ENCODE measurements around the gene SCAMP4.

SCAMP4 gene

DNA sequence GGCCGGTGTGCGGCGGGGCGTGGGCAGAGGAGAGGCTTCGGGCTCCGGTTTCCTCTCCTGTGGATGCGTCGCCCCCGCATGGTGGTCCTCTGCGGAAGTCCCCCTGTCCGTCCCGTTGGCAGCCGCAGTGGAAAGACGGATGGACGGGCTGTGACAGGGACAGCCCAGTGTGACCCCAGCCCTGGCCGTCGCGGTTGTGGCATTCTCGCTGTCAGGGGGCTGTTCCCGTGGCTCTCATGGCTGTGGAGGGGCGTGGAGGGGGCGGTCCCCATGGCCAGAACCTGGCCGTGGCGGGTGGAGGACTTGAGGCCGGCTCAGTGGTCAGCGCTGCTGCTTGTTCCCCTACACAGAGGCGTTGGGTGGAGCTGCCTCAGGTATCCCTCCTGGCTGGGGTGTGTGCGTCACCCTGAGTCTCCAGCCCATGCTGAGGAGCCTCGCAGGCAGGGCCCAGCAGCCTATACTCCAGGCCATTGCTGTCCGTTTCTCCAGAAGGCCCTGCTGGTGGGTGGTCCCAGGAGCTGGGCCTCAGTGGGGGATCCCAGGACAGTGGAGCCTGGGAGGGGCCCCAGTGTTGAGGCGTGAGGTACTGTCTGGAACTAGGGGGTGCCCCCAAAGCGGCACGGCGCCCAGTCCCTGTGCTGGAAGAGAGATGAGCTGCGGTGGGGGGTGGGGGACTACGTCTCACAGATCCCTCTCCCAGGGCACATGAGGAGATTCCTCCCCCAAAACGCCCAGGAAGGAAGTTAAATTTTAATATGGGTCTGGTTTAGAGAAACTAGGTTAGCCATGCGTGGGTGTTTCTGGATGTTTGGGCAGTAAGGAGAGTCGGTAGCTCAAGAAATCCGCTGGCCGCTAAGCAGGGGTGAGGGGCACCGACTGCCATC lies 56.0 kb downstream of the SCAMP4 start:
- no peak for FAIRE-seq

DNA sequence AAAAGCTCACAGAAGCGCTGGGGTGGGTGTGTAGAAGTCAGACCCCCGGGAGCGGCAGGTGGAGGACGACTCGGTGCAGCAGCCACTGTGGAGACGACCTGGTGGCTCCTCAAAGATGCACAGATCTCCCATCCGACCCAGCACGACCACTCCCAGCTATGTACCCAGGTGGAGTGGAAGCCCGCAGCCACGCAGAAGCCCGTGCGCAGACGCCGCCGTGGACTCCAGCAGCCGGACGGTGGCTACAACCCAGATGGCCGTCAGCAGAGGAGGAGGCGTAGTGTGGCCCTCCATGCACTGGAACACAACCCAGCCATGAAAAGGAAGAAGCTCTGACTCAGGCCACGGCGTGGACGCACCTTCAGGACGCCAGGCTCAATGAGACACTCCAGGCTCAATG lies 57.5 kb downstream of the SCAMP4 start:
- FAIRE-seq, result no peak

DNA sequence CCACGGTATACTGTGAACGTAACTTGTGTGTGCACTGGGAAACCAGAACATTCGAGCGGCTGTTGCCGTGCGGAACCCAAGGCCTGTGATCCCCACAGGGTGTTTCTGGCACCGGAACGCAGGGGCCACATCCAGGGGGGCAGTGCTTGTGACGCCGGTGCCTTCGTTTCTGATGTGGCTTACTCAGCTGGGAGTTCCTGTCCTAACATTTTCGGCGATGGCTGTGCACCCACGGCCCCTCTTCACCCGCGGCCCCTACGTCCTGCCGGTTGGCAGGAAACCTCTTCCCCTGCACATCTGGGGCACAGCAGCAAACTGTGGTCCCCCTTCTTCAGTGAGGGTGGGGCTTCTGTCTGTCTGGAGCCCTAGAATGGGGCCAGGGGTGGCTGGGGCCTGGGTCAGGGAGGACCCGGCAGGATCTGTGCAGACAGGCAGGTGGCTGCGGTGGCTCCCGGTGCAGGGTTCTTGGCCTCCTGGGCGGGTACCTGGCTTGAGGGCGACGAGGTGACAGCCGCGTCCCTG lies 61.9 kb downstream of the SCAMP4 start:
- FAIRE-seq, result no peak

DNA sequence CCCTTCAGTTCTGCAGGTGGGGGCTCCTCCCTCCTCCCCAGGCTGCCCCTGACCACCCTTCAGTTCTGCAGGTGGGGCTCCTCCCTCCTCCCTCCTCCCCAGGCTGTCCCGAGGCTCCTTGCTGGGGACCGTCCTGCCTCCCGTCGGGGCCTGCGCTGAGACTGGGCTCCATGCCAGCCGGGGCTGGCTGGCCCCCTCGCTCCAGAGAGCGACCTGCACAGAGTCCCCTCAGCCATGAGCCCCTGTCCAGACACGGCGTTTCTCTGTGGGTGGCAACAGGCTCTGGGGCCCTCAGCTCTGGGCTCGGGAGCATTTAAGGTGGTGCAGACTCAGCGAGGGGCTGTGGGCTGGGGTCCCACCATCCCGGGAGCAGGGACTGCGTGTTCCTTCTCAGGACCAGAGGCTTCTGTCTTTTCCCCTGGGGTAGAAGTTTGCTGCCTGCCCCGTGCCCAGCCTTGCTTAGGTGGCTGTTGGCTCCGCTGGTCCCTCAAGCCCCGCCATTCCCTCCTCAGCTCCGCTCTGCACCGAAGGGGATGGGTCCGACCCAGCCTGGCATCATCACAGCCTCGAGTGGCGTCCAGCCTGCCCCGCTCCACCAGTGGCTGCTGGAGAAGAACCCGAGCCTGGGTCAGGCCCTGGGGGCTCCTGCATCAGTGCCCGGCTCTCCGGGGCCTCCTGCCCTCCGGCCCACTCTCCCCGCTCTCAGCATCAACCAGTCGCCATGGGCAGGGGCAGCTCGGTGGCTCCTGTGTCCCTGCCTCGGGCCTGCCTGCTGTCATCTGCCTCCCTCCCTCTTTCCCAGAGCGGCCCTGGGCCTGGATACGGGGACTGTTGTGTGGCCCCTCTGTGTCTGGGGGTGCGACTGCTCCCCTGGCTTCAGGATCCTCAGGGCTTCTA lies 63.3 kb downstream of the SCAMP4 start:
- FAIRE-seq, result no peak

DNA sequence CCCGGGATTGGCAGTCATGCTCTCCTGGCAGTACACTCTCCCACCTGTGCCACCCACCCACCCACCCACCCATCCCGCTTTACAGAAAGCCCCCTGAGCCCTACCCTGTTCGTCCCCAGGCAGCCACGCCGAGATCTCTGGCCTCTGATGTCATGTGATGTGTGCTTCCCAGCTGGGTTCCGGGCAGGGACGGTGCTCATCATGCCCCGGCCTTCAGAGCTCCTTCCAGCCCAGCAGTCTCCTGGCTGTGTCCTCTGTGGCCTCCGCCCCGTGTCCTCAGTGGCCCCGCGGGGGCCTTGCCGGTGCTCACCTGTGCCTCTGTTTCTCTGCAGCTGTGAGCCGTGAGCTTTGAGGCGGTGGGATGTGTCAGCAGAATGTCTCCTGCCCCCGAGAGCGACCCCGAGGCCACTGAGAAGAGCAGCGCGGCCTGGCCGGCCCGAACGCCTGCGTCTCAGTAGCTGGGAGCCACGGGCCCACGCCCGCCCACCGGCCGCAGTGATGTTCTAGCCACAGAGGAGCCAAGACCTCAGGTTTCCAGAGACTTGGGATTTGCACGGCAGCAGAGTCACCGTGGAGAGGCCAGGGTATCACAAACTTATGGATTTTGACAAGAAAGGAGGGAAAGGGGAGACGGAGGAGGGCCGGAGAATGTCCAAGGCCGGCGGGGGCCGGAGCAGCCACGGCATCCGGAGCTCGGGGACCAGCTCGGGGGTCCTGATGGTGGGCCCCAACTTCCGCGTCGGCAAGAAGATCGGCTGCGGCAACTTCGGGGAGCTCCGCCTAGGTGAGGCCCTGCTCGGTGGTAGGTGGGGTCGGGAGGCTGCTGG lies 64.2 kb downstream of the SCAMP4 start:
- no peak for FAIRE-seq

DNA sequence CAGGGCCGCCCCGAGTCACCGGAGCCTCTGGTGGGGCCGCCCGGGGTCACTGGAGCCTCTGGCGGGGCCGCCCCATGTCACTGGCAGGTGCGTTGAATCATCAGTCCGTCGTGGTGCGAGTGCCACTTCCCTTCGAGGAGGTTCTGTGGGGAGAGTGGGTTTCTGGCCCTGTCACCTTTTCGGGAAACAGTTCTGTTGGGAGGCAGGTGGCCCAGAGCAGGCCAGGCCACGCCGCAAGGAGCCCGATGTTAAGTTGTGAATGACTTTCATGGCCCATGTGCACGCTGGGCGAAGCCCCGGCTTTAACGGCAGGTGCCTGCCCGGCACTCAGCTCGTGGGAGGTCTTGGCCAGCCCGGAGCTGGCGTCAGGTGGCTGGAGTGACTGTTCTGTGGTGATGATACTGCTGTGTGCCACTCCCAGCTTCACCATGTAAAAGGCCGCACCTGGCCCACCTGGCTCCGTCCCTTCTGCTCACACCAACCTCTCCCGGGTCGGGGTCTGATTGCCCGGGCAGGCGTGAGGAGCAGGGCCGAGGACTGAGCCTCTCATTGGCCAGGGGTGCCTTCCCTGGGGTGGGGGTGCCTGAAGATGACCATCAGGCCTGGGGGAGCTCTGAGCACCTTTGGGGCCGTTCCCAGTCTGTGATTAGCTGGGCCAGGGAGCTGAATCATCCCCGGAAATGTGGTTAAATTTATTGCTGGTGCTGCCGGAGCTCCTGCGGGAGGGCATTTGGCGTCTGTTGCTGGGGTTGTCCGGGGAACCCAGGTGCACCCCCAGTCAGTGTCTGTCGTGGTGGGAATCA lies 65.0 kb downstream of the SCAMP4 start:
- no peak for FAIRE-seq

DNA sequence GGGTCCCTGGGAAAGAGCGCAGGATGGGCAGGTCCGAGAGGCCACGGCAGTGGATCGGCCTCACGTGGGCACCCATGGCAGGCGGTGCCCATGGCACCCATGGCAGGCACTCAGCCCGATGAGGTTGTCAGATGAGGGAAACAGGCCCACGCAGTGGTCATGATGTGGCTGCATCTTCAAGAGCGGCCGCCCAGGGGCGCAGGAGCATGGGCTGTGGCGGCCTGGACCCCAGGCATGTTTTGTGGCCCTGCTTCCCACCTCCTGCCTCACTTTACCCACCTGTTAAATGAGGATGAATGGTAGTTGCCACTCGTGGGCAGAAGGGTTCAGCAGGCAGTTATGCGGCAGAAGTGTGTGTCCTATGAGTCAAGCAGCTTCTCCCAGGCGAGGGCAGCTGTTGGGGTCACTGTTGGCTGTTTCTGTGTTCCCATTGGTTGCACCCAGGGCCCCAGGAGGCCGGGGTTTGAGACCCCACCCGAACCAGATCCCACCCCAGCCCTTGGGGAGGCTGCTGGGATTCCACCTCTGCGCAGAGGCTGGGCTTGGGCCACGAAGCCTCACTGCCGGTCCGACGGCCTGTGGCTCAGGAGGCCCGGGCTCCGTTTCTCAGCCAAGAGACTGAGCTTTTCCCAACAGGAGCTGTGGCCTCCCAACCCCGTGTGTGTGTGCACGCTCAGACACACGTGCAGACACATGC lies 65.8 kb downstream of the SCAMP4 start:
- FAIRE-seq, result no peak

DNA sequence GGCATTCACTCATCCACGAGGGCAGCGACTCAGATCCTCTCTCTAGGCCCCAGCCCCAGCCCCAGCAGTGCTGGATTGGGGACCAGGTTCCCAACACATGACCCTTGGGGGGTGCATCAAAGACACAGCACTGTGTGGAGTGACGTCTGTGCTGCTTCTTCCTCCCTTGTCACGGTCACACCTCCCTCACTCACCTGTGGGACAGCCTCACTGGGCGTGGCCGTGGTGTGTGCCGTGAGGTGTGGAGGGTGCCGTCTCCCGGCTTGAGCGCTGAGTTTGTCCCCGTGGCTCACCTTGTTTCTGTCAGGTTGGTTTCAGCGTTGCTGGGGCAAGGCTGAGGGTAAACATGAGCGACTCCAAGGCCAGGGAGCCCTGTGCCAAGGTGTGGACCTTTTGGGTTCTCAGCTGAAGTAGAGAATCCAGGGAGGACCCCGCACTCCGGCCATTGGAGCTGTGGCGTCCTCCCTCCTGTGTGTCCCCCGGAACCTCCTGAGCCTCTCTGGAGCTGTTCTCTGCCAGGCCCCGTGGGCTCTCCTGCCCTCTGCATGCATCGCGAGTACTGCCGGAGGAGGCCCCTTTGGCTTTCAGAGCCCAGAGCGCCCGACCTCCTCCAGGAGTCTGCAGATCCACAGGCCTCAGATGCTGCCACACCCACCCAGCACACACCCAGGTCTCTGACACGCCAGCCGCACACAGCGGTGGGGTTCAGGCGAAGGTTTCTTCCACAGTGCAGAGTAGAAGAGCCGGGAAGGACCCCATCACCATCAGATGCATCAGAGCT lies 69.4 kb downstream of the SCAMP4 start:
- FAIRE-seq, result no peak

DNA sequence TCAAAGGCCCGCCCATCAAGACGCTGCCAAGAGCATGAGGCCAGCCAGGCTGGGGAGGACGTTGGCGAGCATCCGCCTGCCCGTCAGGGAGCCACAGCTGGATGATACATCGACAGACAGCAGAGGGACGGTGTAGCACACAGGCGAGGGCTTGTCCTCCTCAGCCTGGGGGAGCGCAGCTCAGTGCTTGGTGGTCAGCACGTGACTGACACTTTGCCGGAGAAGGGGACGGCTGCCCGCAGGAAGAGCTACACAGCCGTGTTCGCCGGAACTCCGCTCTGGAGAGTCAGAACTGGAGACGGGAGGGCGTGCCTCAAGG lies 69.9 kb downstream of the SCAMP4 start:
- no peak for FAIRE-seq

Measured in TTC549 (cell line).